G401.6 (cell line): Measurements from ENCODE around the gene PITPNB.

ENCODE experiments used
- FAIRE-seq: peaks from 2 replicates; lab custom pipeline; 2012; peaks lifted over from hg19 to GRCh38; lab: Jason Lieb, UNC

PITPNB gene

GRCh38 chr22:27856386-27856785 is 62.7 kb downstream of the PITPNB start:
- FAIRE-seq: no peak

- no peak for FAIRE-seq
Measured at GRCh38 chr22:27853424-27853823, 65.6 kb downstream of the PITPNB start.

- no peak for FAIRE-seq
Measured at GRCh38 chr22:27851974-27852746, 66.9 kb downstream of the PITPNB start.

- FAIRE-seq: no peak
Measured at GRCh38 chr22:27850000-27850521, 69.0 kb downstream of the PITPNB start.

GRCh38 chr22:27848005-27848404 is 71.1 kb downstream of the PITPNB start:
- FAIRE-seq: no peak

- no peak for FAIRE-seq
Measured at GRCh38 chr22:27846910-27847309, 72.1 kb downstream of the PITPNB start.

GRCh38 chr22:27846248-27846757 is 72.8 kb downstream of the PITPNB start:
- FAIRE-seq: no peak

- no peak for FAIRE-seq
Measured at GRCh38 chr22:27845644-27846043, 73.4 kb downstream of the PITPNB start.

GRCh38 chr22:27844656-27845591 is 74.1 kb downstream of the PITPNB start:
- no peak for FAIRE-seq

GRCh38 chr22:27844256-27844655 is 74.8 kb downstream of the PITPNB start:
- no peak for FAIRE-seq

GRCh38 chr22:27843441-27843840 is 75.6 kb downstream of the PITPNB start:
- FAIRE-seq: no peak

GRCh38 chr22:27842669-27843431 is 76.2 kb downstream of the PITPNB start:
- no peak for FAIRE-seq

GRCh38 chr22:27842201-27842600 is 76.9 kb downstream of the PITPNB start:
- no peak for FAIRE-seq

- FAIRE-seq: no peak
Measured at GRCh38 chr22:27840436-27840835, 78.6 kb downstream of the PITPNB start.

- no peak for FAIRE-seq
Measured at GRCh38 chr22:27839057-27839660, 79.9 kb downstream of the PITPNB start.

GRCh38 chr22:27836181-27836580 is 82.9 kb downstream of the PITPNB start:
- no peak for FAIRE-seq

GRCh38 chr22:27835446-27835845 is 83.6 kb downstream of the PITPNB start:
- no peak for FAIRE-seq

GRCh38 chr22:27834364-27835185 is 84.5 kb downstream of the PITPNB start:
- FAIRE-seq: no peak

GRCh38 chr22:27833803-27834202 is 85.3 kb downstream of the PITPNB start:
- no peak for FAIRE-seq

GRCh38 chr22:27832606-27833005 is 86.5 kb downstream of the PITPNB start:
- no peak for FAIRE-seq

- no peak for FAIRE-seq
Measured at GRCh38 chr22:27829620-27830019, 89.4 kb downstream of the PITPNB start.
